ENCODE measurements around the gene OAT. TPM values are rescaled to one million over a fixed set of nuclear protein-coding genes. Genes with fewer than 3 reads are reported as not detected.

OAT gene
- total RNA-seq = 10 to 100 TPM; 33.4 to 37.5 TPM

DNA sequence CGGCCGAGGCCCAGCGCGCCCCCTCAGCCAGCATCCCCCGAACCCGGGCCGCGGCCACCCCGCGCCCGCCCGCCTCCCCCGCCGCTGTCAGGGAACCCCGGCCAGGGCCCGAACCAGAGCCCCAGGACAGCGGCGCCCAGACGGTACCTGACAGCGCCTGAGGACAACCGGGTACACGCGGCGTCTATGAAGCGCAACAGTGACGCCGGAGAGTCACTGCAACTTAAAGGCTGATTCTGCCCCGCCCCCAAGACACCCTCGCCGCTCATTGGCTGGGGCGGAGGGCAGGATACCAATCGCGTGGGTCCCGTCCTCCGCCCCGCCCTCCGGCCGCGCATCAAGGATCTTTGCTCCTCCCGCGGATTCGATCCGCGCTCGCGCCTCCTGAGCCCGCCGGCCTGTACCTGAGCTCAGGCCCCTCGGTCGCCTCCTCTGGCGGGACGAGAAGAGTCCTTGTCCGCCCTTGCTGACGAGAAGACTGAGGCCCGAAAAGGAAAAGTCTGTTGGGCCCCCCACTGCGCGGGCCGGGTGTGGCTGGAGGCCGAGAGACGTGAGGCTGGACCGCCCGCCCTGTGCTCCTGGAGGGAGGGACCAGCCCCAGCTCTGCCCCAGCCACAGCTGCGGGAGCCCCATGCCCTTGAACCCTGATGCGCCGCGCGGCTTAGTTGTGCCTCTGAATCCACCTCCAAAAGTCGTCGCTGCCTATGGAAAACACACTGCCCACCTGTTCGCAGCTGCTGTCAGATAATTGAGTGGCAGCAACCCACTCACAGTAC lies at the start of gene OAT:
TSS of gene OAT (minus strand) at position 198 of the 776 bp plus-strand sequence. CDS start 6,752 bp downstream, outside the sequence.
- Mint-ChIP-seq H3K27ac (peak within 1 kb of the TSS; percentile 23 to 33), H3K36me3 (no peaks in the 10 kb centered on the region), H3K27me3 (peaks cover under 1 to 3% of the 10 kb centered on the region in 2 donors), H3K4me3 (peak within 1 kb of the TSS; percentile 80), H3K9me3 (no peaks in the 10 kb centered on the region), H3K4me1 (ENCODE audit: low read depth in 2 of 2) (peaks cover 3 to 13% of the 10 kb centered on the region in 2 donors)
- ATAC-seq (peak; percentile 96 to 98), DNase-seq (ENCODE audit: low spot score) (peak; percentile 97)

DNA sequence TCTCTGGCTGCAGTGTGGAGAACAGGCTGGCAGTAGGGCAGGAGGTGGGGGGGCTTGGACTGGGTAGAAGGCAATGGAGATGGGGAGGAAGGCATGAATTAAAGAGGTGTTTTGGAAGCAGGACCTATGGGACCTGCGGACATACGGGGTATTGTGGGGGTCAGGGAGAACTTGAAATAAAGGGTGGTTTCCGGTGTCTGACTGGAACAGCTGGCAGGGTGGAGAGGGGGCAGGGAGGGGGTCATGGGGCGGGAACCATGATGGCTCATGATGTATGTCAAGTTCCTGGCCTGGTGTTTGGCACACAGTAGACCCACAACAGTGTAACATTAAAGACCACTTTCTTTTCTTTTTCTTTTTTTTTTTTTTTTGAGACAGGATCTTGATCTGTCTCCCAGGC lies 48.4 kb upstream of the OAT start:
- H3K27me3 Mint-ChIP-seq = no peaks in the 10 kb centered on the region
- H3K9me3 Mint-ChIP-seq = no peaks in the 10 kb centered on the region
- H3K4me1 Mint-ChIP-seq (ENCODE audit: low read depth in 2 of 2) = peaks cover 13 to 15% of the 10 kb centered on the region in 2 donors
- DNase-seq (ENCODE audit: low spot score) = no peak
- ATAC-seq = no peak
- H3K36me3 Mint-ChIP-seq = no peaks in the 10 kb centered on the region
- no peak overlapping the region for H3K27ac Mint-ChIP-seq
- no peak overlapping the region for H3K4me3 Mint-ChIP-seq

DNA sequence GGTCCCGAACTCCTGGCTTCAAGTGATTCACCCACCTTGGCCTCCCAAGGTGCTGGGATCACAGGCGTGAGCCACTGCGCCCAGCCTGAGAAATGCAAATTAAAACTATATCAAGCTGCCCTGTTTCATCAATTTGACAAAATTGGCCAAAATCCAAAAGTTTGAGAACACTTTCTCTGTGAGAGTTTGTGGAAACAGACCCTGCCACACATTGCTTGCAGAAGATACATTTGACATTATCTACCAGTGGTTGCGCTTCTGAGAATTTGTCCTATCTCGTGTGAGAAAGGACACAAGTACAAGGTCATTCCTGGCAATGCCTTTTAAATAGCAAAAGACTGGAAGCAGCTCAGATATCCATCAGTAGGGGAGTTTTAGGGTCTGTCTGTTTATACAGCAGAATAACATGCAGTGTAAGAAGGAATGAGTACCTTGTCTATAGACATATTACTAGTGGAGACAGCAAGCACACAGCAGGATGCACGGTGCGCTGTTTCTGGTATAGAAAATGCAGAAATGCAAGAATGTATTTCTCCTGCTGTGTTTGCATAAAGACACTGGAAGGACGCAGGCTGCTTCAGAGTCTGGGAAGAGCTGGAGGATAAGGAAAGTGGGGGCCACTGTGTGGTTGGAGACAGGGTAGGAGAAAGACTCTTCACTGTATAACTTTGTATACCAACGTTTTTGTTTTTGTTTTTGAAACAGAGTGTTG lies 47.2 kb upstream of the OAT start:
- Mint-ChIP-seq H3K27ac (no peak overlapping the region), H3K4me1 (ENCODE audit: low read depth in 2 of 2) (peaks cover 18 to 19% of the 10 kb centered on the region in 2 donors), H3K4me3 (no peak overlapping the region), H3K9me3 (no peaks in the 10 kb centered on the region), H3K36me3 (no peaks in the 10 kb centered on the region), H3K27me3 (no peaks in the 10 kb centered on the region)
- ATAC-seq = no peak
- no peak for DNase-seq (ENCODE audit: low spot score)

DNA sequence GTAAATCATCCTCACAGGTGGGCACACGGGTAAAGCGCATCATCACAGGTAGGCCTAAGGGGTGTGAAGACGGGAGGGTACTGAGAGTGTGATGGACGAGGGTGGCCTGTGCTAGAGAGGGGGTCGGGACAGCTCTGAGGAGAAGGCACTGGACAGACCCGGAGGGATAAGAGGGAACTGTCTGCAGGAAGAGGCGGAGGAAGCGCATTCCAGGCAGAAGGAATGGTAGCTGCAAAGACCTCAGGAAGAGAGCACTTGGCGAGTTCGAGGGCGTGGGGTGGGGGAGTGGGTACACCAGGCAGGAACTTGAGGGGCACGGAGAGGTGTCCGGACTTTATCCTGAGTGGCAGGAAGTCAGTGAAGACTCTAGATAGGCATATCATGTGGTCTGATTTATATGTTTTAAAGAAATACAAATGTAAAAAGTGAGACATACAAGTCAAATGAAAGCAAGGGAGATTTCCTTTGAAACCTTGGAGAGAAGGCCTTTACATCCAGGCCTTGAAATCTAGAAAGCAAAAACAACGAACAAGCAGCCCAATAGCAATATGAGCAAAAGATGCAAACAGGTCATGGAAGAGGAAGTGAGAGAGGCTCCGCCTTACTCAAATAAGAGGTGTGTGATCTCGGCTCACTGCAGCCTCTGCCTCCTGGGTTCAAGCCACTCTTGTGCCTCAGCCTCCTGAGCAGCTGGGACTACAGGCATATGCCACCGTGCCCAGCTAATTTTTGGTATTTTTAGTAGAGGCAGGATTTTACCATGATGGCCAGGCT lies 46.5 kb upstream of the OAT start:
- H3K4me3 Mint-ChIP-seq = peak overlapping the region; percentile 9
- no peaks in the 10 kb centered on the region for H3K9me3 Mint-ChIP-seq
- no peaks in the 10 kb centered on the region for H3K36me3 Mint-ChIP-seq
- DNase-seq (ENCODE audit: low spot score) (no peak), ATAC-seq (no peak)
- H3K27me3 Mint-ChIP-seq = no peaks in the 10 kb centered on the region
- peaks cover 18 to 19% of the 10 kb centered on the region in 2 donors for H3K4me1 Mint-ChIP-seq (ENCODE audit: low read depth in 2 of 2)
- H3K27ac Mint-ChIP-seq = peak overlapping the region in 1 of 2 donors; percentile 8

DNA sequence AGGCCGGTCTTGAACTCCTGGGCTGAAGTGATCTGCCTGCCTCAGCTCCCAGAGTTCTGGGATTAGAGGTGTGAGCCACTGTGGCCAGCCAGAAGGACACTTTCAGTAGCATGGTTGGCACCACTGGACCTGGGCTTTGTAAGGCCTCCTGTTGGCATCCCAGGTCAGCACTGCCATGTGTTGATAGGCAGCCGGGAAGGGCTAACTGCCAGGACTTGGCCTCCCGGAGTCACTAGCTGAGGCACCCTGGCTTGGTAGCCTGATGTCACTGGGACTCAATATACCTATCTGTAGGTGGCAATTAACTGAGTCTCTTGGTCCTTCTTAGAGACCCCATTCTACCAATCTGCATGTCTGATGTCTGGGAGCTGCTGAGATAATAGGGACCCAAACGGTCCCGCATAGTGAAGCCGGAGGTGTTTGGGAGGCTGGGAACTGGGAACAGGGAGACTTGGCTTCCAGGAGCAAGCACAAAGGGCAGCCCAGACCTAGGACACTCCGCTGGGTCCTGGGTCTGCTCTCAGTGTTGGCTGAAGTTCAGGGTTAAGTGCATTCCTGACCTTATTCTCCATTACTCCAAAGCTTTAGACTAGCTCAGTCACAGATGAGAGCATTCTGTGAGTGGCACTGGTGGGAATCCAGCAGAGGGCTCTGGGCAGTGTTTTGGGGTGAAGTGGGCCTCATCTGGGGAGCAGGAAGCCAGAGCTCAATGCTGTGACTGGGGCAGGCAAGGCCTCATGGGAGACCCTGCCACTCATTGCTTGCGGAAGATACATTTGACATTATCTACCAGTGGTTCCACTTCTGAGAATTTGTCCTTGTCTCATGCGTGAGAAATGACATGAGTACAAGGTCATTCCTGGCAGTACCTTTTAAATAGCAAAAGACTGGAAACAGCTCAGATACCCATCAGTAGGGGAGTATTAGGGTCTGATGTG lies 45.6 kb upstream of the OAT start:
- no peak for DNase-seq (ENCODE audit: low spot score)
- no peak for ATAC-seq
- H3K4me1 Mint-ChIP-seq (ENCODE audit: low read depth in 2 of 2) = peaks cover 18 to 19% of the 10 kb centered on the region in 2 donors
- H3K9me3 Mint-ChIP-seq = no peaks in the 10 kb centered on the region
- peaks cover 0 to 3% of the 10 kb centered on the region in 2 donors for H3K27me3 Mint-ChIP-seq
- H3K36me3 Mint-ChIP-seq = no peaks in the 10 kb centered on the region
- peak overlapping the region; percentile 9 for H3K4me3 Mint-ChIP-seq
- peak overlapping the region in 1 of 2 donors; percentile 8 for H3K27ac Mint-ChIP-seq

DNA sequence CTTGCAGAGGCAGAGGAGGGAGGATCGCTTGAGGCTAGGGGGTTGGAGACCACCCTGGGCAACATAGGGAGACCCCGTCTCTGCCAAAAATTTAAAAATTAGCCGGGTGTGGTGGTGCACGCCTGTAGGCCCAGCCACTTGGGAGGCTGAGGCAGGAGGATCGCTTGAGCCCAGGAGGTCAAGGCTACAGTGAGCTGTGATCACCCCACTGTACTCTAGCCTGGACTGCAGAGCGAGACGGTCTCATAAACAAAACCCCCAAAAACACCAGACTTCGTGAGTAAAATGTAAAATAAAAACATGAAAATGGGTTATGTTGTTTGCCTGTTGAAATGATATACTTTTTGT lies 43.6 kb upstream of the OAT start:
- H3K4me1 Mint-ChIP-seq (ENCODE audit: low read depth in 2 of 2) = peaks cover 18 to 19% of the 10 kb centered on the region in 2 donors
- H3K27ac Mint-ChIP-seq = peak overlapping the region in 1 of 2 donors; percentile 73
- no peak for ATAC-seq
- no peak for DNase-seq (ENCODE audit: low spot score)
- peaks cover 3 to 4% of the 10 kb centered on the region in 2 donors for H3K27me3 Mint-ChIP-seq
- H3K36me3 Mint-ChIP-seq = no peaks in the 10 kb centered on the region
- no peaks in the 10 kb centered on the region for H3K9me3 Mint-ChIP-seq
- peak overlapping the region; percentile 83 for H3K4me3 Mint-ChIP-seq

DNA sequence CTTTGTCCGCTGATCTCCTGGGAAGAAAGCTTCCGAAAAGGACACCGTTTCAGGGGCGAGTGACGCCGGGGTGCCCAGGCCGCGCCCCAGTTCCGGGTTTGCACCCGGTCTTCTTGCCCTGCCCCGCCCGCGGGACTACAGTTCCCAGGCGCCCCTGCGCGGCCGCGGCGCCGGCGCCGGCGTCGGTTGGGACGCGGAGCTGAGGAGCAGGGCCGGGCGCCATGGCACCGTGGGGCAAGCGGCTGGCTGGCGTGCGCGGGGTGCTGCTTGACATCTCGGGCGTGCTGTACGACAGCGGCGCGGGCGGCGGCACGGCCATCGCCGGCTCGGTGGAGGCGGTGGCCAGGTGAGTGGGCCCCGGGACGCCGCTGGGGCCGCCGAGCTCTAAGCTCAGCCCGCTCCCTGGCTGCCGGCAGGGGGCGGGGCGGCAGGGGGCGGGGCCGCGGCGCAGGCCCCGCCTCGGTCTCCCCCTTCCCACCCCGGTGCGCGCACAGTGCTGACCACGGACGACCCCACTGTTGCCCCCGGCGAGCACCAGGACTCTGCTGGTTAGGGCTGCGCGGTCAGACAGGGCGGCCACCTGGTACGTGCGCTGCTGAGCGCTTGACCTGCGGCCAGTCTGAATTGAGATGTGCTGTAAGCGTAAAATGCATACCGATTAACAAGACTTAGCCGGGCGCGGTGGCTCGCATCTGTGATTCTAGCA lies 43.1 kb upstream of the OAT start, which contains the start of gene LHPP:
TSS of gene LHPP (plus strand) at position 182 of the 706 bp plus-strand sequence. CDS start at position 222, 40 bp downstream.
- Mint-ChIP-seq H3K4me3 (peak within 1 kb of the TSS; percentile 83), H3K27me3 (peaks cover 5 to 6% of the 10 kb centered on the region in 2 donors), H3K4me1 (ENCODE audit: low read depth in 2 of 2) (peaks cover 18 to 19% of the 10 kb centered on the region in 2 donors), H3K9me3 (no peaks in the 10 kb centered on the region), H3K36me3 (no peaks in the 10 kb centered on the region), H3K27ac (peak within 1 kb of the TSS; percentile 73 to 83)
- DNase-seq (ENCODE audit: low spot score) (peak; percentile 92), ATAC-seq (peak; percentile 98 to 99)

DNA sequence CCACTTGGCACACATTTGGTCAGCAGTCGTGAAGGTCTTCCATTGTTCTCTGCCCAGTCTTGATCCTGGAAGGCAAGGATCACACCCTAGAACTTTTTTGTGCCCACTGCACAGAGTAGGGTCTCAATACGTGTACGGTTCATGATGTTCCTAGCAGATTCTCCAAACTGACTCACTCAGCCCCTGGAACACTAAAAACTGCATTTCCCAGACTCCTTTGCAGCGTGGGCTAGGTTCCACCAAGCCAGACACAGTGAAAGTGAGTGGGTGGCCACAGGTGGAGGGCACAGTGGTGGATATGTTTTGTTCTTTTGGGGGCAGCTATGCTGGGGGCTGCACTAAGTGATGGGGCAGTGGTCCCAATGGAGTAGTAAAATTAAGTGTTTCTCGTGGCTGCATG lies 41.4 kb upstream of the OAT start:
- H3K4me1 Mint-ChIP-seq (ENCODE audit: low read depth in 2 of 2) = peaks cover 12 to 14% of the 10 kb centered on the region in 2 donors
- DNase-seq (ENCODE audit: low spot score) (no peak), ATAC-seq (no peak)
- H3K4me3 Mint-ChIP-seq = no peak overlapping the region
- no peaks in the 10 kb centered on the region for H3K9me3 Mint-ChIP-seq
- H3K27ac Mint-ChIP-seq = no peak overlapping the region
- H3K36me3 Mint-ChIP-seq = no peaks in the 10 kb centered on the region
- H3K27me3 Mint-ChIP-seq = peaks cover 18 to 22% of the 10 kb centered on the region in 2 donors

DNA sequence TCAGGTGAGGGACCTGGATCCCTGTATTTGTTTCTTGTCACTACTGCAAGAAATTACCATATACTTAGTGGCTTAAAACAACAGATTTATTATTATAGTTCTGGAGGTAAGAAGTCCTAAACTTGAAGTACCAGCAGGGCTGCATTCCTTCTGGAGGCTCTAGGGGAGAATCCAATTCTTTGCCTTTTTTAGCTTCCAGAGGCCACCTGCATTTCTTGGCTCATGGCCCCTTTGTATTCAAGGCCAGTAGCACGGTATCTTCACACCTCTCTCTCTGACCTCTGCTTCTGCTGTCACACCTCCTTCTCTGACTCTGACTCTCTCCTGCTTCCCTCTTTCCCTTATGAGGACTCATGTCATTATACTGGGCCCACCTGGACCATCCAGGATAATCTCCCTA lies 40.7 kb upstream of the OAT start:
- H3K9me3 Mint-ChIP-seq = no peaks in the 10 kb centered on the region
- ATAC-seq (no peak), DNase-seq (ENCODE audit: low spot score) (no peak)
- H3K4me3 Mint-ChIP-seq = no peak overlapping the region
- H3K27ac Mint-ChIP-seq = no peak overlapping the region
- no peaks in the 10 kb centered on the region for H3K36me3 Mint-ChIP-seq
- peaks cover 5 to 7% of the 10 kb centered on the region in 2 donors for H3K4me1 Mint-ChIP-seq (ENCODE audit: low read depth in 2 of 2)
- peaks cover 25 to 30% of the 10 kb centered on the region in 2 donors for H3K27me3 Mint-ChIP-seq

DNA sequence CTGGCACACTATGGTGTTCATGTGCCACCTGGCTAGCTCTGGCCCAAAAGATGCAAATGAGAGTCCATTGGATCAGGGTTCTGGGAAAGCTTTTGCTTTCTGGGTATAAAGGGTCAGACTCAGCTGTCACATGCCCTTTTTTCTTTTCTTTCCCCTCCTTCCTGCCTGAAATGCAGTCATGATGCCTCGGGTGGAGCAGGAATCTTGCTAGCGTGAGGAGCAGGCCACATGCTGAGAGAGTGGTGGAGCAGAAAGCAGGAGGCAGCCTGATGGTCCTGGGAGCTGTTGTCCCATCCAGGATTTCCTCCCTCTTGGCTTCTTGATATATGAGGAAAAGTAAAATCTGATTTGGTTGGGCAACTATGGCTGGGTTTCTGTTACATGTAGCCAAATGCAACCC lies 40.2 kb upstream of the OAT start:
- Mint-ChIP-seq H3K27me3 (peaks cover 28 to 35% of the 10 kb centered on the region in 2 donors), H3K36me3 (no peaks in the 10 kb centered on the region), H3K4me3 (no peak overlapping the region), H3K9me3 (no peaks in the 10 kb centered on the region), H3K27ac (no peak overlapping the region), H3K4me1 (ENCODE audit: low read depth in 2 of 2) (peaks cover 4 to 5% of the 10 kb centered on the region in 2 donors)
- ATAC-seq = no peak
- no peak for DNase-seq (ENCODE audit: low spot score)

DNA sequence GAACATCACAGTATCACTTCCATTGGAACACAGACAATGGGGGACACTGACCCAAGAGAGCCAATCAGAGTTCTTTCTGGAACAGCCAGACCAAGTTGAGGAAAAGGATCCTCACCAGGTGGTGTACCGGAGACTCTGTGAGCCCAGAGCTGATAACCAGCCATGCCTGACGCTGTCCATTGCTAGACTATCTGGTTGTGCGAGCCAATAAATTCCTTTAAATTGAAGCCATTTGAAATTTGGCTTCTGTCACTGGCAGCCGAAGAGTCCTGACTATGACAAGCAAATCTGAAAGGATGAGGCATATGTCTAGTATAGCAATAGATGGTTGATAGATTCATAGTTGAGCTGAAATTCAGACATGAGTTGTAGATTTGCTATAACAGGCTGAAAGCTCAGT lies 39.8 kb upstream of the OAT start:
- H3K4me1 Mint-ChIP-seq (ENCODE audit: low read depth in 2 of 2) = peaks cover 4 to 5% of the 10 kb centered on the region in 2 donors
- DNase-seq (ENCODE audit: low spot score) (no peak), ATAC-seq (no peak)
- H3K4me3 Mint-ChIP-seq = no peak overlapping the region
- no peaks in the 10 kb centered on the region for H3K36me3 Mint-ChIP-seq
- H3K27ac Mint-ChIP-seq = no peak overlapping the region
- no peaks in the 10 kb centered on the region for H3K9me3 Mint-ChIP-seq
- H3K27me3 Mint-ChIP-seq = peaks cover 32 to 39% of the 10 kb centered on the region in 2 donors

DNA sequence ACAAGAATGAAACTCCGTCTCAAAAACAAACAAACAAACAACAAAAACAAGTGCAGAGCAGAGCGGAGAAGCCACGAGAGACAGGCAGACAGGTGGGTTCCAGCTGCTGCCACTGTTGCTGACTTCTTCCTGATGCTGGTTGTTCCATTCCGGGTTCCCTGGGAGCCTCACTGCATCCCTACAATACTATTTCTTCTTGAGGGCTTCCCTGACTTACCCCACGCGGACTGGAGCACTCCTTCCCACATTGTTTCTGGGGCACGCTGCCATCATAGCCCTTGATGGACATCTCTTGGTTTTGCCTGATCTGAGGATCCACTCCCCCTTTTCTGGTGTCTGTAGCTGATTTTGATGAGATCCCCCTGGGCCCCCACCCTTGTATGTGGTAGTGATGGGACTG lies 36.7 kb upstream of the OAT start:
- DNase-seq (ENCODE audit: low spot score) (no peak), ATAC-seq (no peak)
- Mint-ChIP-seq H3K27me3 (peaks cover 48 to 61% of the 10 kb centered on the region in 2 donors), H3K4me1 (ENCODE audit: low read depth in 2 of 2) (peaks cover 0 to under 1% of the 10 kb centered on the region in 2 donors), H3K9me3 (no peaks in the 10 kb centered on the region), H3K27ac (no peak overlapping the region), H3K36me3 (no peaks in the 10 kb centered on the region), H3K4me3 (no peak overlapping the region)
